HepG2 (cell line): Measurements from ENCODE around the gene EXPH5. TPM values are rescaled to one million over a fixed set of nuclear protein-coding genes. Genes with fewer than 3 reads are reported as not detected.

Source experiments
- ATAC-seq: fragments of 200-7000 bp; cut with Tn5 transposase; 3 replicates; pipeline ENCODE4 v1.9.1; 2020; ENCODE audit warnings: mild to moderate bottlenecking, moderate library complexity
- BruUV-seq: library from RNA; stranded (reverse); fragments of 400-500 nt; replicated peaks from 2 replicates; lab custom pipeline; 2021; lab: Mats Ljungman, UMichigan
- CTCF ChIA-PET: fragments of 300-600 bp; formaldehyde crosslinking; extraction: SDS; loops from one replicate; lab custom pipeline; 2021; ENCODE audit warnings: low total read pairs, inconsistent platforms, low intra/inter-chr PET ratio; lab: Yijun Ruan, JAX
- POLR2A ChIA-PET: fragments of 350-600 bp; sonication (Branson Sonifier 250); formaldehyde crosslinking; loops from one replicate; lab custom pipeline; 2020; ENCODE audit warnings: antibody characterized with exemption, inconsistent platforms; lab: Yijun Ruan, JAX
- DNase-seq: peaks from one replicate; pipeline ENCODE4 v3.0.0-alpha.2; 2015; ENCODE audit warnings: low spot score
- FAIRE-seq: peaks from 3 replicates; lab custom pipeline; 2011; peaks lifted over from hg19 to GRCh38; lab: Jason Lieb, UNC
- H2AFZ ChIP-seq: one replicate; pipeline ENCODE4 v1.6.1; 2011; ENCODE audit warnings: low read length, inconsistent platforms
- H3K27ac ChIP-seq: fragments of 300-600 bp; 3 replicates; pipeline ENCODE4 v1.8.0; 2011; ENCODE audit warnings: mixed run types, mild to moderate bottlenecking, mixed read lengths, low read length, inconsistent platforms; ENCODE audit not compliant: insufficient read depth; ENCODE audit errors: extremely low read length
- H3K27me3 ChIP-seq, 2 experiments: fragments of 200-600 bp in 1 of 2; 2 replicates in 1 of 2; 3 replicates in 1 of 2; pipeline versions ENCODE4 v1.6.0 to v1.8.0; 2011; ENCODE audit warnings: low read length in 2 of 2, mild to moderate bottlenecking in 2 of 2, moderate library complexity in 2 of 2, inconsistent platforms in 1 of 2; ENCODE audit not compliant: insufficient read depth in 2 of 2, control insufficient read depth in 1 of 2
- H3K36me3 ChIP-seq, 2 experiments: fragments of 200-600 bp in 1 of 2; replicated peaks in 1 of 2; 2 replicates in 1 of 2; 3 replicates in 1 of 2; pipeline versions ENCODE4 v1.5.1 to v1.8.0; 2011; ENCODE audit warnings: low read length in 2 of 2, inconsistent platforms in 1 of 2; ENCODE audit not compliant: insufficient read depth in 2 of 2, control insufficient read depth in 1 of 2
- H3K4me1 ChIP-seq: 2 replicates; pipeline ENCODE4 v1.5.1; 2012; ENCODE audit warnings: low read length, inconsistent platforms; ENCODE audit not compliant: insufficient read depth
- H3K4me2 ChIP-seq: 2 replicates; pipeline ENCODE4 v1.6.0; 2011; ENCODE audit warnings: low read depth, low read length, inconsistent platforms
- H3K4me3 ChIP-seq, 3 experiments: fragments of 200-600 bp in 1 of 3; sonication (generic), shearing (Covaris generic) in 1 of 3; replicated peaks in 1 of 3; 2 replicates each; pipeline ENCODE4 v1.5.1; 2011 to 2016; ENCODE audit warnings: low read length in 3 of 3, inconsistent platforms in 2 of 3, low read depth in 2 of 3, mild to moderate bottlenecking in 2 of 3, control low read depth in 1 of 3, mixed read lengths in 1 of 3; ENCODE audit not compliant: insufficient read depth in 1 of 3
- H3K79me2 ChIP-seq: one replicate; pipeline ENCODE4 v1.6.1; 2011; ENCODE audit warnings: low read length, inconsistent platforms; ENCODE audit not compliant: insufficient read depth
- H3K9ac ChIP-seq: 2 replicates; pipeline ENCODE4 v1.6.0; 2011; ENCODE audit warnings: mild to moderate bottlenecking, low read depth, low read length, inconsistent platforms; ENCODE audit not compliant: insufficient read depth
- H3K9me3 ChIP-seq: 2 replicates; pipeline ENCODE4 v1.5.1; 2012; ENCODE audit warnings: mild to moderate bottlenecking, low read length
- H4K20me1 ChIP-seq: 2 replicates; pipeline ENCODE4 v1.6.0; 2011; ENCODE audit warnings: inconsistent platforms, mild to moderate bottlenecking, low read length, moderate library complexity; ENCODE audit not compliant: insufficient read depth
- ATF7 ChIP-seq, 2 experiments: fragments of 450-650 bp in 1 of 2; sonication (generic) in 1 of 2; formaldehyde crosslinking in 1 of 2; IDR thresholded peaks; 2 replicates each; pipeline versions ENCODE4 v1.4.0 to v1.6.1; 2016 to 2020; ENCODE audit warnings: antibody characterized with exemption in 1 of 2, mild to moderate bottlenecking in 1 of 2, missing genetic modification reagents in 1 of 2
- CREB1 ChIP-seq, 2 experiments: fragments of 450-650 bp in 1 of 2; IDR thresholded peaks; 2 replicates each; pipeline ENCODE4 v1.6.1; 2016 to 2017; ENCODE audit warnings: control low read depth in 1 of 2, mild to moderate bottlenecking in 1 of 2, missing compliant biosample characterization in 1 of 2, missing genetic modification characterization in 1 of 2
- FIP1L1 ChIP-seq: fragments of 200-400 bp; formaldehyde crosslinking; IDR thresholded peaks from 2 replicates; pipeline ENCODE4 v1.6.1; 2018; ENCODE audit warnings: low read depth, mild to moderate bottlenecking, low read length, moderate library complexity, borderline replicate concordance; ENCODE audit not compliant: insufficient read depth
- GMEB1 ChIP-seq: sonication (generic); formaldehyde crosslinking; IDR thresholded peaks from 2 replicates; pipeline ENCODE4 v1.5.1; 2020; ENCODE audit warnings: missing genetic modification reagents, mild to moderate bottlenecking, borderline replicate concordance
- TBL1XR1 ChIP-seq: fragments of 150-350 bp; IDR thresholded peaks from 2 replicates; pipeline ENCODE4 v1.6.1; 2014; ENCODE audit warnings: borderline replicate concordance, low read length; ENCODE audit not compliant: partially characterized antibody
- ZBTB39 ChIP-seq: sonication (generic); formaldehyde crosslinking; IDR thresholded peaks from 2 replicates; pipeline ENCODE4 v1.5.0; 2020; ENCODE audit warnings: missing genetic modification reagents
- ZBTB49 ChIP-seq: sonication (generic); formaldehyde crosslinking; IDR thresholded peaks from 2 replicates; pipeline ENCODE4 v1.4.0; 2020; ENCODE audit warnings: missing genetic modification reagents, borderline replicate concordance
- ZMAT5 ChIP-seq: sonication (generic); formaldehyde crosslinking; IDR thresholded peaks from 2 replicates; pipeline ENCODE4 v1.5.0; 2020; ENCODE audit warnings: mild to moderate bottlenecking, low read depth, missing genetic modification reagents, borderline replicate concordance
- WGBS: methylation state at CpG from one replicate; pipeline ENCODE4 v1.1.6; 2017; ENCODE audit warnings: low lambda C conversion rate; 5-methylcytosine and 5-hydroxymethylcytosine counted together
- in situ Hi-C: cut with HindIII; loops from 2 replicates; pipeline ENCODE4 v1.10.0; 2017; ENCODE audit warnings: low pct_unique_long_range_greater_than_20kb; ENCODE audit not compliant: extremely low pct_ligation_motif_present
- intact Hi-C: fragments of 100-400 bp; cut with micrococcal nuclease; formaldehyde crosslinking; loops from one replicate; pipeline ENCODE4 v1.10.0; 2022; ENCODE audit not compliant: unreplicated experiment
- polyA plus RNA-seq, 8 experiments: library from polyadenylated mRNA; depleted of rRNA in 3 of 8; stranded (reverse) in 7 of 8; unstranded in 1 of 8; fragments of >200 nt; fragmentation: Illumina TruSeq in 4 of 8; extraction: Trizol in 4 of 8; gene quantifications; 2 replicates each; pipeline versions ENCODE4 v1.2.1 to v1.2.3, GENCODE V29; 2011 to 2016; ENCODE audit warnings: low read depth in 4 of 8, missing spikeins in 1 of 8, mixed read lengths in 1 of 8; ENCODE audit not compliant: insufficient read depth in 1 of 8
- total RNA-seq, 5 experiments: library from RNA; depleted of rRNA; stranded (reverse); fragments of >200 nt; fragmentation: Illumina TruSeq; extraction: Trizol; gene quantifications; 2 replicates each; pipeline ENCODE4 v1.2.3, GENCODE V29; 2016; ENCODE audit warnings: low read depth in 1 of 5

Gene EXPH5
- total and polyA plus RNA-seq, 2 of the 13 experiments (the other 11 are each of a cell fraction or from before 2014, with no cell fraction given), result under 0.01 to 0.02 TPM

- no peak for TF ChIP-seq FIP1L1
- TF ChIP-seq ZBTB39 (CRISPR knock-in tag), result no peak
- TF ChIP-seq ZBTB49 (CRISPR knock-in tag), result no peak
- TF ChIP-seq GMEB1 (CRISPR knock-in tag), result no peak
- no peak for TF ChIP-seq TBL1XR1
Measured at GRCh38 chr11:108584973-108585372, 8.6 kb downstream of the EXPH5 start (continued).

GRCh38 chr11:108580645-108581044 is 12.9 kb downstream of the EXPH5 start:
- intact Hi-C loops (no loop called here), in situ Hi-C loops (no loop called here)
- Histone ChIP-seq H3K9me3 (no peaks in the 10 kb centered on the region), H3K9ac (no peak overlapping the region), H3K79me2 (no peaks in the 10 kb centered on the region), H3K27me3 (no peaks in the 10 kb centered on the region), H3K27ac (no peak overlapping the region), H3K4me1 (no peaks in the 10 kb centered on the region), H3K4me3 (no peak overlapping the region), H3K4me2 (no peak overlapping the region), H2AFZ (no peak overlapping the region), H4K20me1 (no peaks in the 10 kb centered on the region), H3K36me3 (no peaks in the 10 kb centered on the region)
- TF ChIP-seq CREB1 (IDR thresholded peaks at IDR 0.05), result 0 out of 2 replicates have a peak, but pooled peaks have one; percentile 55
- no peak for TF ChIP-seq CREB1 (CRISPR knock-in tag; IDR thresholded peaks at IDR 0.05)
- no peak for TF ChIP-seq ZMAT5 (CRISPR knock-in tag)
- peak; percentile 55 for TF ChIP-seq ATF7 (IDR thresholded peaks at IDR 0.05)
- TF ChIP-seq ATF7 (CRISPR knock-in tag; IDR thresholded peaks at IDR 0.05), result no peak
- POLR2A ChIA-PET, result no interaction called here
- 62% methylated on average over 2 of the region's 2 CpGs for WGBS
- ATAC-seq (no peak), DNase-seq (no peak), FAIRE-seq (no peak)
- no TSS peak for BruUV-seq
- CTCF ChIA-PET, result no interaction called here
